Measurements from ENCODE around the gene MDK.

GRCh38 chr11:46364056-46364455 is 17.4 kb upstream of the MDK start:
- TF ChIP-seq POLR2AphosphoS5 (IDR thresholded peaks at IDR 0.05) (no peak), EP300 (IDR thresholded peaks at IDR 0.05) (no peak), POLR2A (IDR thresholded peaks at IDR 0.05) (no peak)
- TF ChIP-seq, protein P1, sequence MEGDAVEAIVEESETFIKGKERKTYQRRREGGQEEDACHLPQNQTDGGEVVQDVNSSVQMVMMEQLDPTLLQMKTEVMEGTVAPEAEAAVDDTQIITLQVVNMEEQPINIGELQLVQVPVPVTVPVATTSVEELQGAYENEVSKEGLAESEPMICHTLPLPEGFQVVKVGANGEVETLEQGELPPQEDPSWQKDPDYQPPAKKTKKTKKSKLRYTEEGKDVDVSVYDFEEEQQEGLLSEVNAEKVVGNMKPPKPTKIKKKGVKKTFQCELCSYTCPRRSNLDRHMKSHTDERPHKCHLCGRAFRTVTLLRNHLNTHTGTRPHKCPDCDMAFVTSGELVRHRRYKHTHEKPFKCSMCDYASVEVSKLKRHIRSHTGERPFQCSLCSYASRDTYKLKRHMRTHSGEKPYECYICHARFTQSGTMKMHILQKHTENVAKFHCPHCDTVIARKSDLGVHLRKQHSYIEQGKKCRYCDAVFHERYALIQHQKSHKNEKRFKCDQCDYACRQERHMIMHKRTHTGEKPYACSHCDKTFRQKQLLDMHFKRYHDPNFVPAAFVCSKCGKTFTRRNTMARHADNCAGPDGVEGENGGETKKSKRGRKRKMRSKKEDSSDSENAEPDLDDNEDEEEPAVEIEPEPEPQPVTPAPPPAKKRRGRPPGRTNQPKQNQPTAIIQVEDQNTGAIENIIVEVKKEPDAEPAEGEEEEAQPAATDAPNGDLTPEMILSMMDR (IDR thresholded peaks at IDR 0.05): no peak

Data from gastroesophageal sphincter (tissue), 3 donors.